AG09309 (cell line): Measurements from ENCODE around the gene PEX26.

Experiments used
- DNase-seq: peaks from one replicate; pipeline ENCODE4 v3.0.0-alpha.2; 2010; ENCODE audit warnings: low read depth
- H3K4me3 ChIP-seq: 2 replicates; pipeline ENCODE4 v1.5.1; 2011; ENCODE audit warnings: mild to moderate bottlenecking, low read depth, low read length, moderate library complexity; ENCODE audit not compliant: control insufficient read depth
- CTCF ChIP-seq: IDR thresholded peaks from 2 replicates; pipeline ENCODE4 v1.5.1; 2011; ENCODE audit warnings: mild to moderate bottlenecking, low read depth, low read length, inconsistent platforms; ENCODE audit not compliant: insufficient read depth, control insufficient read depth; ENCODE audit errors: missing control alignments

The PEX26 gene

GRCh38 chr22:18078329-18079041 is 695 bp downstream of the PEX26 start:
- H3K4me3 ChIP-seq: peak overlapping the region; percentile 66
- no peak for TF ChIP-seq CTCF
- DNase-seq: no peak

- DNase-seq: no peak
- no peak for TF ChIP-seq CTCF
- H3K4me3 ChIP-seq: no peak overlapping the region
Observed at GRCh38 chr22:18079706-18080233, 2.0 kb downstream of the PEX26 start.

GRCh38 chr22:18081416-18081815 is 3.6 kb downstream of the PEX26 start:
- no peak overlapping the region for H3K4me3 ChIP-seq
- TF ChIP-seq CTCF: no peak
- no peak for DNase-seq

GRCh38 chr22:18082467-18082866 is 4.7 kb downstream of the PEX26 start:
- no peak overlapping the region for H3K4me3 ChIP-seq
- no peak for DNase-seq
- no peak for TF ChIP-seq CTCF

GRCh38 chr22:18083406-18083805 is 5.6 kb downstream of the PEX26 start:
- DNase-seq: no peak
- TF ChIP-seq CTCF: no peak
- H3K4me3 ChIP-seq: no peak overlapping the region

- TF ChIP-seq CTCF: no peak
Observed at GRCh38 chr22:18085188-18085587, 7.4 kb downstream of the PEX26 start.

More at GRCh38 chr22:18085188-18085587, 7.4 kb downstream of the PEX26 start:
- no peak for DNase-seq
- H3K4me3 ChIP-seq: no peak overlapping the region
